ENCODE data around the gene HYAL3.

HYAL3 gene, protein sequence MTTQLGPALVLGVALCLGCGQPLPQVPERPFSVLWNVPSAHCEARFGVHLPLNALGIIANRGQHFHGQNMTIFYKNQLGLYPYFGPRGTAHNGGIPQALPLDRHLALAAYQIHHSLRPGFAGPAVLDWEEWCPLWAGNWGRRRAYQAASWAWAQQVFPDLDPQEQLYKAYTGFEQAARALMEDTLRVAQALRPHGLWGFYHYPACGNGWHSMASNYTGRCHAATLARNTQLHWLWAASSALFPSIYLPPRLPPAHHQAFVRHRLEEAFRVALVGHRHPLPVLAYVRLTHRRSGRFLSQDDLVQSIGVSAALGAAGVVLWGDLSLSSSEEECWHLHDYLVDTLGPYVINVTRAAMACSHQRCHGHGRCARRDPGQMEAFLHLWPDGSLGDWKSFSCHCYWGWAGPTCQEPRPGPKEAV
- 3.0 to 17.7 (median 4.7) reads per million in 18 experiments for total RNA-seq

GRCh38 chr3:50298836-50299637 is at the start of gene HYAL3, which contains the start of gene NAA80:
Gene HYAL3, minus strand, starts transcription at chr3:50299405. Its CDS starts 3,803 bp downstream, at chr3:50295602.
Gene NAA80, minus strand, starts transcription at chr3:50299405. Its CDS starts 1,942 bp downstream, at chr3:50297463.
- DNase-seq, result peak; percentile 99 to 100

GRCh38 chr3:50347187-50347813 is 48.1 kb upstream of the HYAL3 start:
- peak; percentile 66 to 79 for DNase-seq

DNA sequence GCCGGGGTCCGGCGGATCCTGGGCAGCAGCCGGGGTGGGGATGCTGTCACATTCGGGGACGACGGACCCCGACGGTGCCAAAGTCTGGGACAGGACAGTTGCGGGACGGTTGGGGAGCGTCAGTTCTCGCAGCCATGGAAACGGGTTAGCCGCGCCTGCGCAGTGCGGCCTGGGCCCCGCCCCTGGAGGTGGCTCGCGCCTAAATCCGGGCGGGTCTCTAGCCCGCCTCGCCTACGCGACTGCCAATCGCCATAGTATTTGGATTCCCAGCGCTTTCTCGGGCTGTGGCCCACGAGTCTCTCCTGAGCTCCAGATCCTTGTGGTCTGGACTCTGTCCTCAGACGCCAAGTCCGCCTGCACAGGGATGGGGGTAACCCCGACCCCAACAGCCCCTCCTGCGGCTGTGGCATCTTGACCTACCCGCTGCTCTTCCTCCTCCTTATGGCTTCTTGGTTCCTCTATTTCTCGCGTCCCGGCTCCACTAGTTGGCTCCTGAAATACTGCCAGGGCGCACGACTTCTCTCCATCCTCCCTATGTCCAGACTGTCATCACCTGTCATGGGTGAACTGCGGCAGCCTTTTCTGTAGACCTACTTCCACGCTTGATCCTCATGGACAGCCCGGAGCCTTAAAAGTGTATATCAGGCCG is 46.5 kb upstream of the HYAL3 start, which contains the start of gene ZMYND10:
Gene ZMYND10 (minus strand): TSS at position 147 of the 649 bp plus-strand sequence. CDS start 153 bp downstream, outside the sequence.
- peak; percentile 85 to 87 for DNase-seq

DNA sequence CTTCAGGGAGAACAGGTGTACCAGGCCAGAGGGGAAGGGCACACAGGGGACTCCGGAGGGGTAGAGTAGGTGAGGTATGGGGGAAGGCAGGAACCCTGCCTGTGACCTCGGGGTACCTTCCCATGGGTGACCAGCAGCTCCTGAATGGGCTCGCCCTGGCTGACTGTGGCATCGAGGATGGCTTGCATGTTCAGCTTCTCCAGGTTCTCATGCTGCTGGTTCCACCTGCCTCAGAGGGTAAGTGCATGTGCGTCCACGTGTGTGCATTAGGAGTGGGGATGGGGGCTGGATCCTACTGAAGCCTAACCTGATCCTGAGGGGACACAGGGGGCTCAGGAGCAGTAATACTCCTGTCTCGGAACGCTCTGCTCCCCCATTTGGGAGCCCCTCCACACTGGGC is 45.8 kb upstream of the HYAL3 start:
- DNase-seq, result no peak

- DNase-seq, result no peak
These were observed 43.8 kb upstream of the HYAL3 start for GRCh38 chr3:50342813-50343633.

DNA sequence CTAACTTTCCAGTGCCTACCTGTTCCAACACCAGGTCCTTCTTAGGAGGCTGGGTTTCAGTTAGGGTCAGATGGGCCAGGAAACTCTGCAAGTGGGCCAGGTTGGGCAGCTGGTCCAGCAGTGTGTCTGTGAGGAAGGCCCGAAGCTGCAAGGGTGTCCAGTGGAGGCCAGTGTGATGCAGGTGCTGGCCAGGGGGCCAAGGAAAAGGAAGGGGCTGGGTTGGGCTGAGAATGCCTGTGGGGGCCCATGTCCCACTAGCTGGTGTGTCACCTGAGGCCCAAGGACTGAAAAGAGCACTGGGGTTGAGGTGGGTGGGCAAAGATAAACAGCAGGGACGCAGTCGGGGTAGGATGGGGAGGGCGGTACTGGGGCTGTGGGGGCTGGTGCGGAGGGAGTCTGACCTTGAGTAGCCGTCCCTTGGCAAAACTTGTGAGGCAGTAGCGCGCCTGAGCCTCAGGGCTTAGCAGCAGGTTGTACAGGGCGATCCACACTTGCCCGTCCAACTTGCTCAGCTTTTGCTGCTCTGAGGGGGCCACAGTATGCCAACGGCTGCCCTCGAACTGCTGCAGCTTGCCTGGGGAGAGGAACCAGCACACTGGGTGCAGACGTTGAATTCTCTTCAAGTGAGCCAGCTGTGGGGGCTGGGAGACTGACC is 42.9 kb upstream of the HYAL3 start:
- no peak for DNase-seq

- DNase-seq, result no peak
These were observed 42.3 kb upstream of the HYAL3 start for GRCh38 chr3:50341537-50341936.

- DNase-seq, result peak; percentile 85 to 87
These were observed 41.5 kb upstream of the HYAL3 start, which contains the start of gene RASSF1 for GRCh38 chr3:50340448-50341329. Gene RASSF1, minus strand, starts transcription at chr3:50340836. Its CDS starts 31 bp downstream, at chr3:50340805.

DNA sequence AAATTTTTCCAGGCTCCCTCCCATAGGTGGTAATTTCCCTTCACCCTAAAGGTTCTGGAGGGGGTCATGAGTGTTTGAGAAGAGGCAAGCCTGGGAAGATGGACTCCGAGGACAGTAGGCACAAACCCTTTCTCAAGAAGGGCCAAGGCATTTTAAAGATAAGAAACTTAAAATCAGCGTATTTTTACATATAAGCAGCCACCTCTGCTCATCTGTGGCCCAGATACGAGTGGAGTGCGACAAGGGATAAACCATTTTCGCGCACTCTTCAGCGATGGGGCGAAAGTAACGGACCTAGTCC is 40.9 kb upstream of the HYAL3 start:
- no peak for DNase-seq

- DNase-seq, result no peak
These were observed 40.4 kb upstream of the HYAL3 start for GRCh38 chr3:50339485-50340146.

- peak; percentile 56 to 64 for DNase-seq
These were observed 39.8 kb upstream of the HYAL3 start for GRCh38 chr3:50338965-50339364.

- DNase-seq, result peak; percentile 100
These were observed 38.1 kb upstream of the HYAL3 start for GRCh38 chr3:50337175-50337861.

- no peak for DNase-seq
These were observed 37.4 kb upstream of the HYAL3 start for GRCh38 chr3:50336452-50337174.

DNA sequence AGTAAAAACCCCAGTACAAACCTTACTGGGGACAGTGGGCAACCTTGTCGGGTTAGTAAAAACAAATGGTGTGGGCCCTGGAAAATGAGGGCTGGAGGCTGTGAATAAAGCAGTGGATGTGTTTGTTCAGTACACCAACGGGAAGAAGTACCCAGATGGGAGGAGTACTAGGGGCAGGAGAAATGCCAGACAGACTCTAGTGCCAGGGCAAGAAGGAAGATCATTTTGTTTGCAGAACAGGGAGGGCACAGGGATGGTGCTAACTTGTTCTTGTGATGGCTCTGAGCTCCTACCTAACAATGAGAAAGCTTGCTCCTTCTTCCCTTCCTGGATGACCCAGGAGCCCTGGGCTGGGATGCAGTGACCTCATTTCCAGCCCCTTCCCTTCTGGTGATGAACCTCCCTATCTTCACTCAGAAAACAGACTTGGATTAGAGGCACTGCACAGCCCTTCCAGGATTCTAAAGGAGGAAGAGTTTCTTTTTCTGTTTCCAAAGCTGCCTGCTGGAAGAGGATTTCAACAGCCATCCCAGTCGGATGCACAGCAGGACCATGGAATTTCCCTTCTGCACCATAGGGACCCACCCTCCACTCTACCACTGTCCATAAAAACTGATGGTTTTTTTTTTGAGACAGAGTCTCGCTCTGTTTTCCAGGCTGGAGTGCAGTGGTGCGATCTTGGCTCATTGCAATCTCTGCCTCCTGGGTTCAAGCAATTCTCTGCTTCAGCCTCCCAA is 35.3 kb upstream of the HYAL3 start:
- no peak for DNase-seq

GRCh38 chr3:50333744-50334328 is 34.6 kb upstream of the HYAL3 start:
- no peak for DNase-seq

- DNase-seq, result no peak
These were observed 32.2 kb upstream of the HYAL3 start for GRCh38 chr3:50331364-50331907.

- no peak for DNase-seq
These were observed 31.1 kb upstream of the HYAL3 start for GRCh38 chr3:50330330-50330729.

Data from inflammatory macrophage (primary cell).